Kidney epithelial cell (primary cell): ENCODE results near the gene GAL3ST2. TPM values are rescaled to one million over a fixed set of nuclear protein-coding genes. Genes with fewer than 3 reads are reported as not detected.
"Not testable (repeated sequence)": the region's sequence is repeated elsewhere in the genome, so short reads cannot be mapped to it uniquely, and the experiment has no call there.

Experiments
- DNase-seq: peaks from one replicate; pipeline ENCODE4 v3.0.0-alpha.2; 2010; ENCODE audit warnings: low read depth
- H3K27me3 ChIP-seq: 2 replicates; pipeline ENCODE4 v1.6.0; 2011; ENCODE audit warnings: low read length; ENCODE audit not compliant: control insufficient read depth, insufficient read depth
- H3K36me3 ChIP-seq: 2 replicates; pipeline ENCODE4 v1.5.1; 2011; ENCODE audit warnings: low read length; ENCODE audit not compliant: control insufficient read depth, insufficient read depth
- H3K4me3 ChIP-seq: 2 replicates; pipeline ENCODE4 v1.5.1; 2011; ENCODE audit warnings: low read depth, mild to moderate bottlenecking, control low read depth, low read length
- total RNA-seq: library from RNA; depleted of rRNA; stranded (reverse); fragments of >200 nt; gene quantifications from 2 replicates; pipeline ENCODE4 v1.2.3, GENCODE V29; 2015
- TF ChIP-seq, protein P1 (sequence below): IDR thresholded peaks from 2 replicates; pipeline ENCODE4 v1.5.1; 2011; ENCODE audit warnings: mild to moderate bottlenecking, moderate library complexity, low read length, control low read depth, inconsistent platforms; ENCODE audit not compliant: insufficient read depth, poor library complexity, severe bottlenecking

GAL3ST2 gene
- total RNA-seq, 1 donor from 2014 or later: not detected

DNA sequence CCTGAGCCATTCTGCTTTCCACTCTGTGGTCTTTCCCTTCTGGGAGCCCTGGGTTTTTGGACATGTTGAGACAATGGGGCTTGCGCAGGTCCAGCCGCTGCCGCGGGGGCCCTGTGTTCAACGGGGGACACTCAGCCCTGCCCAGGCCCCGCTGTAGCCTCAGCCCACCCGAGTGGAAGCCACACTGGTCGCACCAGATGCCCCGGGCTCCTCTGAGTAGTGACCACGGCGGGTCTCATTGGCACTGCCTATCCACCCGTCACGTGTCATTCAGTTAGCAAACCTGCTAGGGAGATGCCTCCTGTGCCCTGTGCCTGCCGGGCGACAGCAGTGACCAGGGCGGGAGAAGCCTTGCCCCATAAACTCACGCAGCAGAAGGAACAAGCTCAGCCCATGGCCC lies 23.1 kb upstream of the GAL3ST2 start:
- TF ChIP-seq, protein P1, sequence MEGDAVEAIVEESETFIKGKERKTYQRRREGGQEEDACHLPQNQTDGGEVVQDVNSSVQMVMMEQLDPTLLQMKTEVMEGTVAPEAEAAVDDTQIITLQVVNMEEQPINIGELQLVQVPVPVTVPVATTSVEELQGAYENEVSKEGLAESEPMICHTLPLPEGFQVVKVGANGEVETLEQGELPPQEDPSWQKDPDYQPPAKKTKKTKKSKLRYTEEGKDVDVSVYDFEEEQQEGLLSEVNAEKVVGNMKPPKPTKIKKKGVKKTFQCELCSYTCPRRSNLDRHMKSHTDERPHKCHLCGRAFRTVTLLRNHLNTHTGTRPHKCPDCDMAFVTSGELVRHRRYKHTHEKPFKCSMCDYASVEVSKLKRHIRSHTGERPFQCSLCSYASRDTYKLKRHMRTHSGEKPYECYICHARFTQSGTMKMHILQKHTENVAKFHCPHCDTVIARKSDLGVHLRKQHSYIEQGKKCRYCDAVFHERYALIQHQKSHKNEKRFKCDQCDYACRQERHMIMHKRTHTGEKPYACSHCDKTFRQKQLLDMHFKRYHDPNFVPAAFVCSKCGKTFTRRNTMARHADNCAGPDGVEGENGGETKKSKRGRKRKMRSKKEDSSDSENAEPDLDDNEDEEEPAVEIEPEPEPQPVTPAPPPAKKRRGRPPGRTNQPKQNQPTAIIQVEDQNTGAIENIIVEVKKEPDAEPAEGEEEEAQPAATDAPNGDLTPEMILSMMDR: no peak
- no peak overlapping the region for H3K4me3 ChIP-seq
- peaks cover 1% of the 10 kb centered on the region for H3K36me3 ChIP-seq
- H3K27me3 ChIP-seq: no peaks in the 10 kb centered on the region
- no peak for DNase-seq

DNA sequence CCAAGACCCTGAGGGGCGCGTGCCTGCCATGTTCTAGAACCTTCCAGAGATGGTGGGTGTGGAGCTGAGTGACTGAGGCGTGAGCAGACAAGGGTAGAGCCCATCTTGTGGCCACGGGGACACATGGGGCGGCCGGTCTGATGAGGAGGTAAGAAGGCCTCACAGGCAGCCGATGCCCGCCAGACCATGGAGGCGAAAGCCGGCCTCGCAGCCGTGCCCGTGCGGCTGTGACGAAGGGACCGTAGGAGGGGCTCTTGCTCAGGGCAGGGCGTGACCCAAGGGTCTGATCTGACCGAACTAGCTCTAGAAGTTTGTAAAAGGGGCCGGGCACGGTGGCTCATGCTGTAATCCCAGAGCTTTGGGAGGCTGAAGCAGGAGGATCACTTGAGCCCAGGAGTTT lies 22.6 kb upstream of the GAL3ST2 start:
- Histone ChIP-seq H3K36me3 (peaks cover 1% of the 10 kb centered on the region), H3K27me3 (no peaks in the 10 kb centered on the region), H3K4me3 (no peak overlapping the region)
- TF ChIP-seq, protein P1: no peak
- no peak for DNase-seq

DNA sequence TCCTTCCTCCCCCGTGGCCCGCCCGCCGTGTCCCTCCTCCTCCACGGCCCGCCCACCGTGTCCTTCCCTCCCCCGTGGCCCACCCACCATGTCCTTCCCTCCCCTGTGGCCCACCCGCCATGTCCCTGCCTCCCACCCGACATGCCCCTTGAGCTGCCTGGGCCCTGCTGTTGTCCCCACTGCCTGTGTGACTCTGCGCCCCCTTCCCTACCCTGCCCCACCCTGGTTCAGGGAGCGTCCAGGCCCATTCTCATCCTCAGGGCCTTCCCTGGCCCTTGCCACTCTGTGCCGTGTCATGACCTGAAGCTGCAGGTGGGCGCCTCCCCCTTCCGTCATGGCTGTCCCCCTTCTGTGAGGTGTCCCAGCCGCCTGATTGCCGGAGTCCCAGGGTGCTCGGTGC lies 21.5 kb upstream of the GAL3ST2 start:
- no peak overlapping the region for H3K4me3 ChIP-seq
- TF ChIP-seq, protein P1: no peak
- DNase-seq: no peak
- H3K27me3 ChIP-seq: no peaks in the 10 kb centered on the region
- H3K36me3 ChIP-seq: peaks cover 1% of the 10 kb centered on the region

DNA sequence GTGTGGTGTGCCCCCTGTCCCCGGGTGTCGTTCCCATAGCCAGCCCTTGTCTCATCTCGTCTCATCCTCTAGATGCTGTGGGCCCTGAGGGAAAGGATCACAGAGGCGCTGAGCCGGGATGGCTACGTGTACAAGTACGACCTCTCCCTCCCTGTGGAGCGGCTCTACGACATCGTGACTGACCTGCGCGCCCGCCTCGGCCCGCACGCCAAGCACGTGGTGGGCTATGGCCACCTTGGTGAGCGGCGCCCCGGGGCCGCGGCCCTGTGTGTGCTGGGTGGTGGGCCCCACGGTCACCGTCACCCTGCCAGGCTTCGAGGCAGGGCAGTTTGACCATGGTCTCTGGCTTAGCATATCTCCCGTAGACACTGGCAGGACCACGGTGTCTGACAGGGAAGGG lies 20.8 kb upstream of the GAL3ST2 start:
- no peak overlapping the region for H3K4me3 ChIP-seq
- no peaks in the 10 kb centered on the region for H3K27me3 ChIP-seq
- peaks cover 1% of the 10 kb centered on the region for H3K36me3 ChIP-seq
- TF ChIP-seq, protein P1: no peak
- no peak for DNase-seq

DNA sequence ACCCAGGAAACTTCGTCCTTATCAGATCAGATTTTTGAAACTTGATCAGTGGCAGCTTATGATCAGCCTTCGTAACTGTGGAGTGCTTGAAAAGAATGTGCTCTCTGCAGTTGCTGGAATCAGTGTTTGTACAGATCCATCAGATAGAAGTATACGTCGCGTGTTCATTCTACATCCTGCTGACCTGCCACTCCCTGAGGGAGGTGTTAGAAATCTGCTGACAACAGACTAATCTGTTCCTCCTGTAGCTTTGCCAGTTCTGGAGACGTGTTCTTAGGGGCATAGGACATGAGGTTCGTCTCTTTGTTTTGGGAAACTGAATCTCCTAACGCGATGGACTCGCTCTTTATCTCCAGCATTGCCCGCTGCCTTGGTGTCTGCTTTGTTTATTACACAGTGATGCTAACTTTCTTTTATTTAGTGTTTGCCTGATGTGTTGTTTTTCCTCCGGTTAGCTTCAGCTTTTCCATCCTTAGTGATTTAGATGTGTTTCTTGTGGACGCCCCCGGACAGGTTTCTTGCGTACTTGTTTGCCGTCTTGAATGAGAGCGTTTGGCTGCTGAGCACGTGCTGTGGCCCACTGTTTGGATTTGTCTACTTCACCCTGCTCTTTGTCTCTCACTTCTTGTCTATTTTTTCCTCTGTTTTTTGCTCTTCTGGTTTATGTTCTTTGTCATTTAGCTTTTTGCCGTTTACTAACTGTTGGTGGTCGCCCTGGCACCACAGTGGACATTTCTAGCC lies 17.4 kb upstream of the GAL3ST2 start:
- TF ChIP-seq, protein P1: no peak
- Histone ChIP-seq H3K27me3 (no peaks in the 10 kb centered on the region), H3K4me3 (no peak overlapping the region), H3K36me3 (peaks cover 1% of the 10 kb centered on the region)
- no peak for DNase-seq

DNA sequence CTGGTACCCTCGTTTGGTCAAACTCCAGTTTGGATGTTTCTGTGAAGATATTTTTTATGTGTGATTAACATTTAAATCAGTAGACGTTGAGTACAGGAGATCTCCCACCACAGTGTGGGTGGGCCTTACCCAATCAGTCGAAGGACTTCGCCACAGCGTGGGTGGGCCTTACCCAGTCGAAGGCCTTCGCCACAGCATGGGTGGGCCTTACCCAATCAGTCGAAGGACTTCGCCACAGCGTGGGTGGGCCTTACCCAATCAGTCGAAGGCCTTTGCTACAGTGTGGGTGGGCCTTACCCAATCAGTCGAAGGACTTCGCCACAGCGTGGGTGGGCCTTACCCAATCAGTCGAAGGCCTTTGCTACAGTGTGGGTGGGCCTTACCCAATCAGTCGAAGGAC lies 16.7 kb upstream of the GAL3ST2 start:
- H3K4me3 ChIP-seq: not testable (repeated sequence)

More for the DNA sequence above, 16.7 kb upstream of the GAL3ST2 start:
- not testable (repeated sequence) for H3K36me3 ChIP-seq, H3K27me3 ChIP-seq, DNase-seq
